Iris pigment epithelial cell (primary cell): ENCODE measurements around the gene EEF1AKMT2.

Source experiments
- DNase-seq: peaks from one replicate; pipeline ENCODE4 v3.0.0-alpha.2; 2011; ENCODE audit warnings: low read depth

The EEF1AKMT2 gene

DNA sequence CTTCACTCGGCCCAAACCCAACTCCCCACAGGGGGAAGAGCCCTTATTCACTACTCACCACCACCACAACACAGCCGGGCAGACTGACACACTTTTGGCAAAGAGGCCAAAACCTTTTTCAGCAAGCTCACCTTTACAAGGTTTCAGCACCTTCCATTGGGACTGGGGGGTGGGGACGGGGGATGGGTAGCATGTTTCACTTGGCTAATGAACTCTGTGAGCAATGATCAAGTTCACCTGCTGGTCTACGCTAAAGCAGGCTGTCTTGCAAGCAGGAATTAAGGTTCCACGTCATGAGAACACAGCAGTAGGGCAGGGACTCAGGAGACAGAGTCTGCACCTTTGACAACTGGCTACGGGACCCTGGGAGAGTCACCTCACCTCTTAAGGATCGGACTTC lies 54.5 kb downstream of the EEF1AKMT2 start:
- no peak for DNase-seq

DNA sequence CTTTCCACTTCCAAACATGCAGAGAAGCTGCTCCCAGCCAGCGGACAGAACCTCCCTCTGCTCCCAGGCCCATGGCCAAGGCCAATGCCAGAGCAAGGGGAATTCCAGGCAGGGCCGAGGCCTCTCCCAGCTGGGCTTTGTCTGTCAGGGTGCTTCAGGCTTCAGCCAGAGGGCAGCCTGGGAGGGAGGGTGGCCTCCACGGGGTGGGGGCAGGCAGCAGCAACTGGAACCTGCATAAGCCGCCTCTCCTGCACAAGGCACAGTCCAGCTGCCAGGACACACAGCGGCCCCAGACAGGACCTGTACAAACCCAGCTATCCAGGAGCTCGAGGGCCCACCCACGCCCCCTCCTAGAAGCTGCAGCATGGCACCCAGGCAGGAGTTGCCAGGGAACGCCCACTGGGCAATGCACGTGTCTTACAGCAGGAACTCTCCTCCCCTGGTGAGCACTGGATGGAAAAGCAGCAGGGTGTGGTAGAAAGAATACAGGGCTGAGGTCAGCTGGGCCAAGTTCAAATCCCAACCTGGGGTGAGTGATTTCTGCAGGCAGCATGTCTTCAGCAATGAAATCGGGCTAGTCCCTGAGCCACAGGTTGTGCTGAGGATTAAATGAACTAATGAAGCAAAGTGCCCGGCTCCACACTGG lies 55.1 kb downstream of the EEF1AKMT2 start:
- DNase-seq = peak; percentile 70

DNA sequence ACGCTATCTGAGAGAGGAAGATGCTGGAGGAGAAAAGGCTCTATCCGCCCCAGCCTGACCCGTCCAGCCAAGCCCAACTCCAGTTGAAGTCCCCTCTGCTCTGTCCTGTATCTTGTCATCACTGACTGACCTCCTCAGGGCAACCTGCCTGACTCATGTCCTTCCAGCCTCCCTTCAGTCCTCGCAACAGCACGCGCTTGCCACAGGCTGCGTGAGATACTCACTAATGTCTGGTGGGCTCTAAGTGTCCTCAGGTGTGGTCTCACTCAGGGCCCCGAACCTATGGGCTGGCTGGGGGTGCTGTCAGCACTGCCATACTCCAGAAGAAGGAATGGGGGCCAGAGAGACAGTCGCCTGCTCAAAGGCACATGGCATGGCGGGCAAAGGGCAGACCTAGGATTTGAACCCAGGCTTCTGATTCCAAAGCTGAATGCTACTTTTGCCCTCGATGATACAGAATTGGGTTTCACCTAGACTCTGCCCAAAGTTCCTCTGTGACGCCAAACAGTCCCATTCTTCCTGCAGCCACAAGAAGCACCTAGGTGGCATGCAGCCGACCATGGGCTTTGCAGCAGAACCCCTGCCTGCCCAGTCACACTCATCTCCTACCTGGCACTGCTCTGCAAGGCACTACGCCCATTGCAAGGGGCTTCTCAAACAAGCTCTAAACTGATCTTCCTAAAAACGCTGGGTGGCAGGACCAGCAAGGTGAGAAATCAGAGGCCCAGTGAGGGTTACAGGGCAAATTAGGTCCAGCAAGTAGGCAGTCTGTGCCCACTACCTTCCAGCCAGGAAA lies 56.0 kb downstream of the EEF1AKMT2 start:
- DNase-seq = no peak

DNA sequence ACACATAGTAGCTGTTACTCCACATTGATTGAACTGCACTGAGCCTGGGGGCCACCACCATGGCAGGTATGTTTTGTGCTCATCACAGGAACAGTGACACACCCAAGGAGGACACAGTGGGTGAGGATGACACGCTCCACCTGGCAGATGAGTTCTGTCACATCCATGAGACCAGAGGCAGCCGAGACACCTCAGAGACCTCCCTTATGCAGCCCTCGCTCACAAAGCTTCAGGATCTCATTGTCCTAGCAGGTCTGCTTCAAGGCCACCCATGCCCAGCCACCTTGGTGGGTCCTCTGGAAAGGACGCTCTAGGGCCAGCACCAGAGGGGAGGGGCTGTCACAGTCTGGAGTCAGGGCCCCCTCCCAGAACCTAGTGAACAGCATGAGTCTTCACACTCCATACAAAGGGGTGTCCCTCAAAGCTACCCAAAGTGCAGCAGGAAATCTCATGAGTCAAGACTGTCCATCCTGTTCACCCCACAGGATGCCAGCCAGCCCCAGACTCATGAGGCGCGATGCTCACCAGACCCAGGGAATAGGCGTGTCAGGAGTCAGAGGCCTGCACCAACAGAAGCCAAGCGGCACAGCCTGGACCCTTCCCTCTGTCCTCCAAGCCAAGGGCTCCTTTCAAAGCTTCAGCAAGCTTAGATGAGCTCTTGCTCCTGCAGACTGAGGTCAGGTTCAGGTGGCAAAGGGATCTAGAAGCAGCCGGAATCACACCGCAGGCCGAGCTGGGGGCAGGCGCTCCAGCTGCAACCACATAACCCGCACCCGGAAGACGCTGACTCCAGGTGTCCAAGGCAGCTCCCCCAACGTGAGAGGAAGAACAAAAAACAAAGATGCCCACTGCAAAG lies 57.1 kb downstream of the EEF1AKMT2 start:
- no peak for DNase-seq

DNA sequence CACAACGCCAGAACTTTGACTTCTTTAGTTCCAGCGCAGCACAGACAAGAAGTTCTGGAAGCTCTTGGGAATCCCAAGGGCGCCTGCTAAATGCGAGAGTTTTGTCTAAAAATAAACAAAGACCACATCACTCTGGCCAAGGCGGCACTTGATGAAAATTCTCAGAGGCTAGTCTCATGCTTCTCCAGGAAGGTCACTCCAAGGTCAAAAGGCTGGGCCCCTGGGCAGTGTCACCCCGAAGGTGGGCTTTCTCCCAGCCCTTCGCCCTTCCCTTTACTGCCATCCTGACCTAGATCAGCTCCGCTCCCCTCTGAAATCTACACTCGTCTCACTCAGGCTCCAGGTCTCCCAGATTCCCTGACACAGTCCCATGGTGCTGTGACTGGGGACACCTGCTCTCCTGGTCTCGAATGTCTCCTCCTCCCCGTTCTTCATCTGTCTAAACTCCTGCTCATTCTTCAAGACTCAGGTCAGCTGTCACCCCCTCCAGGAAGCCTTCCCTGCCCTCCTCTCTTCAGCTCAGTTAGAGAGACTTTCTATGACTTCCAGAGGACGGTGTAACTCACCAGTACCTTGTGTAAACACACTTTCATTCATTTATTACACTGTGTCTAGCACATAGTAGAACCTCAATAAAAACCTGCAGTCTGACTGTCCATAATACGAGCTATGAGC lies 58.0 kb downstream of the EEF1AKMT2 start:
- DNase-seq = no peak

DNA sequence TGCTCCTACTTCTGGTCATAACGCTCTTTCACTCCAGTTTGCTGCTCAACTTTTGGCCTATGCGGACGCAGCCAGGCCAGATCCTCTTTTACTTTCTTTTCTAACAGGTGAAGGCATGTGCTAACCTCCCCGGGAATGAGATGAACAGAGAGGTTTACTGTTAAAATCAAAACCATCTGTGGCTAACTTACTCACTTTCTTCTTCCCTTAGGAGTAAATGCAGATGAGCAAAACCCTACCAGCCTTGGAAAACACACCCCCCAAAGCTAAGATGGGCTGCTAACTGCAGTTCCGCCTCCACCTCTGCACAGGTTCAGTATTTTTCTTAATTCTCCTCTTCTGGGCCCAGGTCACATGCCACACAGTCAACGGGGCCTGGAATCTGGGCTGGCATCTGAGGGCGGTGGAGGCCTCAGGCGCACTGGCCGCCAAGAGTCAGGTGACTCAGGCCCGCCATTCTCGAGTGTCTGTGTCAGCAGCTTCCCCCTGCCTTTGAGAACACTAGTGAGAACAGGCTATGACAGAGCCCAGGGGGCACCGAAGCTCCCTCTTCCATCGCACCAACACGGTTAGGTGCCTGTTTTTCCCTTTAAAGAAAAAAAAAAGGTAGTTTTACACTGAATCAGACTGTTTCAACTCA lies 58.6 kb downstream of the EEF1AKMT2 start:
- peak; percentile 73 for DNase-seq

DNA sequence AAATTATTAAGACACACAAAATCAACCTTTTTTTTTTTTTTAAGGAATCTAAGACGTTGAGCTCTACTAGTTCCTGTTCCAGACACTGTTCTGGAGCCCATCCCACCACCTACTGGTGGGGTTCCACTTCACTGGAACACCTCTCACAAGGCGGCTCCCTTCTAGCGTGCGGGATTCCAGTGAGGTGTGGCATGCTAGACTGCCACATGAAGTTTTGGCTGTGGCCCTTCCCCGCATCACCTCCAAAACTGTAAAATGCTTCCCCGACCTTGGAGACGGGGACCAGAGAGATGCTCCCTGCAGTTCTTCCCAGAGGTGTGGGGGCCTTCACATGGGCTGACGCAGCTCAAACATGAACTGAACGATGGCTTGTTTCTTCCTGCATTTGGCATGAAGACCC lies 60.1 kb downstream of the EEF1AKMT2 start:
- no peak for DNase-seq

DNA sequence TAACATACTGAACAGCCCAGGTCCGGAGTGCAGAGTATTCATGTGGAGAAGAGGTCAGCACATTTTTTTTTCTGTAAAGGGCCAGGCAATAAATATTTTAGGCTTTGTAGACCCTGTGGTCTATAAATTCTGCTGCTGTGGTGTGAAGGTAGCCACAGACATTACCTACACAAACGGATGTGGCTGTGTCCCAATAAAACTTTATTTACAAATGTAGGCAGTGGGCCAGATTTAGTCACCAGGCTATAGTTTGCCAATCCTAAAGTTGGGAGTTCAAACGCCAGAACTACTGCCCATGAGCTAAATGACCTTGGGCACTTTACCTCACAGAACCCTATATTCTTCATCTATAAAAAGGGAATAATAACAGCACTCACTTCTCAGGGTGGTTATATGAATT lies 60.9 kb downstream of the EEF1AKMT2 start:
- DNase-seq = no peak

DNA sequence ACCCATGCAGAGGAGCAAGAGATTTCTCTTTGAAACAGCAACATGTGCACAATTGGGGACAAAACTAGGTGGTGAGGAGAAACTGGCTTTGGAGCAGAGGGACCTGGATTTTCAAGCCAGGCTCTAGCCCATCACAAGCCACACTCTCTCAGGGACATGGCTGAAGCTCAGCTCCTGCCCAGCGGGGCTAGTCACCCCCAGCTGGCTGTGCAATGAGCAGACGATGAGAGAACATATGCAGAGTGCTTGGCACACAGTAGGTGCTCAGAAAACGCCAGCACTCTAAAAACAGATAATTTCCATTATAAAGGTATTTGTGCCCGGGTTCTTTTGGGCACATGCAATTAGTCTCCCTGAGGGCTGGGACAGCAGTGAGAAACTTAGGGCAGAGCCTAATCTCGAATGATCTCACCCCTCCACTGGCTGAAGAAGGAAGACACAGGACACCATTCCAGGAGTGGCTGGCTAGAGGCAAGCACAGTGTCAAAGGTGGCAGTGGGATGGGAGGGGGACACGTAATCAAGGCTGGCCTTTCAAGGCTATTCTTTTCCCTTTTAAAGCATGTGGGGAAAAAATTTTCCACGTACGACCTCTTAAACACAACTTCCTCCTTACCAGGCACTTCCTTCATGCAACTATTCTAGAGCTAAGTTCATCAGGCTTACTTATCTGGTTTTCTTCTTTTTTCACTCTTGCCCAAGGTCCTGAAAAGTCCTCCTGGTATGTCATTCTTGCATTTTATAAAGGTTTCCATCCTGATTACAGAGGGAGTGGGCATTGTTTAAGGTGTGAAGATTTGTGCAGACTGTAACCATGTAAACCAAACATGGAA lies 62.6 kb downstream of the EEF1AKMT2 start:
- DNase-seq = no peak

DNA sequence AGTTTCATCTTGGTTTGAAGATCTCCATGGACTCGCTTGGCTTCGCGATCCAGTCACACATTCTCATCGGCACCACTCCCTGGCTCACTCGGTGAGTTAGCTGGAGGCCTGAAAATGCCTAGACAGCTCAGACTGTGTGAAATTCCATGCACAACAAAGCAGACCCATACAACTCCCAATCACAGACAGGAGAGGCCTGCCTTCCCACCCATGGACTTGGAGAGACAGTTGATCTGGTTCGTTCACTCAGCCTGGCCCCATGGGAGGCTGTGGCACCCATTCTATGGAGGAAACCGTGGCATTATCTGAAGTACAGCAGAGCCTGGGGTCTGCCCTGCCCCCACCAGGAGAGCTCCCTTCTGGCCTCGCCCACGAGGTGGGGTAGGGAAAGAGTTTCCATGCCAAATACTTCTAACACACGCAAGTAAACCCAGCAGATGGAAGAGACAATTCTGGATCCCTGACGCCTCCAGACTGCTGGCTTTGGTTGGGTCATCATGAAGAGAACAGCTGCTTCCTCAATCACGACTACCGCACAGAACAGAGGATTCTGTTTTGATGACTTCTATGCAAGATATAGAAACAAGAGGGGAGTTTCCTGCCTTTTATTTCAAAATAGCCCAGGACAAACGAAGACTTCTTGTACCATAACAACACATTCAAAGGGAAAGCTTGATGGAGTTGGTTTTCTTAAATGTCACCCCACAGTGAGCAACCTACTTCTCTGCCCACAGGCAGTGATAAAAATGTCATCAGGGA lies 63.4 kb downstream of the EEF1AKMT2 start:
- DNase-seq = no peak

DNA sequence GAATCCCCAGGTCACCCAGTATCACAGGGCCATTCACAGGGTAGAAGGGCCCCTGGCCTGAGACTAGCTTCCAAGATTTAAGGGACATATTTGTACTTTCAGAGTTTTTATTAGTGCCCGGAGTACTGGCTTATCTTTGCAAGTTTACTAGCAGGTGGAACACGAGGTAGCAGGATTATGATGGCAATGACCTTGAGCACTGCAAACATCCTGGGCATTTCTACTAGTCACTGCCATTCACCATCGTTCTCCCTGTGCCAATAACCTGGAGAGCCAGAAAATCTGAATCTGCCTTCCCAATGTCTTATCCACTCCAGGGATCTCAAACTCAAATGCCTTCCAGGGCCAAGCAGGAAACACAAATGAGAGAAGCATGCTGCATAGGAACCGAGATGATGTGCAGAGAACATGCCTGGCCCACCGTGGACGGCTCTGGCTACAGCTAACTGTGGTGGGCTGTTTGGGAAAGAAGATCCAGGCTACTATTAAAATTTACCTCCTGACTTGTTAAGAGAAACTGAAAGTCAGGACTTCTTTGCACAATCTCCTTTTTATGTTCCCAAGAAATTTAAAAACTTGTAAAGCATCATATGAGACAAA lies 64.2 kb downstream of the EEF1AKMT2 start:
- DNase-seq = no peak

DNA sequence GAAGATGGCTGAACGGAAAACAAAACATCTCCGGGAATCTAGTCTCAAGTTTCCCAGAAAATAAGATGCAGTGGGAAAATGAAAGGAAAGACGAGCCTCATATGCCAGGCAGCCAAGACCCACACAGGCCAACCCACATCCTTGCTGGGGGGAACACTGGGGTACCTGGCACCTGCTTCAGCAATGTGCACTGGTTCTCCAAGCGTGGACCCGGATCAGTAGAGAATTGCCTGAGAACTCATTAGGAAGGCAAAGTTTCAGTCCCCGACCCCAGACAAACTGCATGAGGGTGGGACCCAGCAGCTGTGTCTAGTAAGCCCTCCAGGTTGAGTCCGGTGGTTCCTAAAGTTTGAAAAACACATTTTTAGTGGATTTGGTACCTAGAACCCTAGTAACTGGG lies 65.9 kb downstream of the EEF1AKMT2 start:
- DNase-seq = no peak

DNA sequence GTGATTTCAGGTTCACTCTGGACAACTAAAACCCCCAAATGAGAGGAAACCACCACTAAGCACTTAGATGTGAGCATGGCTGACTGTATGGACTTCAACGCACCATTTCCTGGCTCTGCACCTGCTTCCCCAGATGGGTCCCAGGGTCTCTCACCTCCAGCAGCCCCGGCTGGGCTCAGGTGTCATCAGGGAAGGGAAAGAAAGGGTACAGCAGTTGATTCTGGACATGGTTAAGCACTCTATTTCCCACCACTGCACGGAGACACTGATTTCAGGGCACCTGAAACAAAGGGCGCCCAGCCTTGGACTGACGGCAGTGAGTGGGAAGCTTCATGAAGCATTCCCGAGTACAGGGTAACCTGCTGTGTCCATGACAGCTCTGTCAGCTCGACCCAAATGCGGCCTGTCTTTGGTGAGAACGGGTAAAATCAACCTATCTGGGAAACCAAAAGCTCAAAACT lies 66.5 kb downstream of the EEF1AKMT2 start:
- no peak for DNase-seq

DNA sequence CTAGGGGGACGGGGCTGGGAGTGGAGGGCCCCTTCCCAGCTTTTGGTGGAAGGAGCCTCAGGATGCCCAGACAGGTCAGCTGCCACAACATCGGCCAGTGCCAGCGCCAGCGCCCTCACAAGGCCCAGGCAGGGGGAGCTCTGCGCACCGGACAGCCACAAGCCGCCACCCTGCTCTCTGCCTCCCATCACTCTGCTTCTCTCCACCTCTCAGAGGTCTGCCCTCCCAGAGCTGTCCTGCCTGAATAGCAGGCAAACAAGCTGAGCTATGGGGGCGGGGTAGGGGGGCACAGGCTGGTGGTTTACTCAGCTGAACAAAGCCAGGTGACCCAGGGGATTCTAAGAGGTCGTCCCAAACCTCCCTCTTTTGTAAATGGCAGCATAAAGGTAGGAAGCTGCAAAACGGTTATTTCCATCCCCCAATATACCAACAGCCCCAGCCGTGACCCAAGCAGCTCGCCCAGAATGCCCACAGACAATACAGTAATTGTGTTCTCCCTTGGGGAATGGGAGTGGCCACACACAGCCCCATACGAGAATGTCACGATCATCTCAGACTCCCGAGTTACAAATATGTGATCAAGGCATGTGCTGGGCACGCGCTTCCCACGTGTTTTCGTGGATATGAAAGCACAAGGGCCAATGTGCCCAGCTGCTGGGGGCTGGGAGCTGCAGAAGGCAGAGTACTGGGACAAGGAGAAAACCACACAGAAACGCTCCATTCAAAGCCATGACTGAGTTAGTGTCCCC lies 67.2 kb downstream of the EEF1AKMT2 start:
- DNase-seq = no peak

DNA sequence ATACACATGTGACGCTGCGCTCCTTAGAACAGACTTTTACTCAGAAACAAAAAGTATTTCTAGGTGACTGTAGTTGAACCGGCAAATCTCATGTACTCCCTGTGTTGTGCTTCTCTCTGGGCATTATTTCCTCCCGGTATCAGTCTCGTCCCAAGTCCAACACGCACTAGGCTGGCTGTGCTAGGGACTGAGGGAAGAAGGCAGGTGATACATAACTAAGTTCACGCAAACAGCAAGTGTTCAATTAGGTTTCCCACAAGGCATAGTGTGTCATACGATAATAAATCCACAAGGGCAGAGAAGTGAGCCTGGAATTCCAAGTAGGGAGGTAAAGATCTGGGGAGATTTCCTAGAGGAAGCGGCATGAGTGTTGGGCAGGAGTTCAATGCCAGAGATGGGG lies 67.9 kb downstream of the EEF1AKMT2 start:
- DNase-seq = no peak

DNA sequence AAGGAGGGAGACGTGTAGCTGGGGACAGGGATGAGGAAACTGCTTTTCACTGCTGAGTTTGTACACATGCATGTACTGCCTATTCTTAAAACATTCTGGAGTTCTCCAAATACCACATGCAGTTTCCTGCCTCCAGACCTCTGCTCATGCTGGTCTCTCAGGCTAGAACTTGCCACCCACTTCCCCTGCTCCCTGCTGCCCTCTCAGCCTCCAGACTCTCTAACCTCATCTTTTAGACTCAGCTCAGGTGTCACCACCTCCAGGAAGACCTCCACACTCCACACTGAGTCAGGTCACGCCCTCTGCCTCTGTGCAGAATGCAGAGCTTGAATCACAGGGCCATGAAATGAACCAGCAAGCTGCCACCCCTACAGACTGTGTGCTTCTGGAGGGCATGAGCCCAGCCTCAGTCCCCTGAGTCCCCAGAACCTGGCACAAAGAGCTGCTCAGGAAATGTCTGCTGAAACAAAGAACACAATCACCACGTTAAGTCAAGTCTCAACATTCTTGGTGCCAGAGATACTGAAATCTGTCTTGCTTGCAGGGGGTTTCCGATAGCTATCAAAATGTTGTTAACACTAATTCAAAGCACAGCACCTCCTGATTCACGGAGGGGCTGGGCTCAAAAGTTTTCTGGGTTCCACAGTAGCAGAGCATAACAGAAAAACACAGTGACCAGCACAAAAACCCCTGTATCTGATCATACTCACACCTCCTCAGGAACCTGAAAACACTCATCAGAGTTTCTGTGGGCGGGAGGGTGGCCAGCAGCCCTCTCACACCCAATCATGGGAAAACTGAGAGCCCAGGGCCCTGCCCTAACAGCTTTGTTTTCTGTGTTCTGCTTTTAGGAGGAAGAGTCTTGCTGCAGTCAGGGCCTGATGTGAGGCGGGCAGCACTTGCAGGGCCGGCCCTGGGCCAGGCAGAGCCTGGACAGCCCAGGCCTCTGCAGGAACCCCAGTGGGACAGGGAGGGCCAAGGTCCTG lies 68.6 kb downstream of the EEF1AKMT2 start:
- DNase-seq = no peak

DNA sequence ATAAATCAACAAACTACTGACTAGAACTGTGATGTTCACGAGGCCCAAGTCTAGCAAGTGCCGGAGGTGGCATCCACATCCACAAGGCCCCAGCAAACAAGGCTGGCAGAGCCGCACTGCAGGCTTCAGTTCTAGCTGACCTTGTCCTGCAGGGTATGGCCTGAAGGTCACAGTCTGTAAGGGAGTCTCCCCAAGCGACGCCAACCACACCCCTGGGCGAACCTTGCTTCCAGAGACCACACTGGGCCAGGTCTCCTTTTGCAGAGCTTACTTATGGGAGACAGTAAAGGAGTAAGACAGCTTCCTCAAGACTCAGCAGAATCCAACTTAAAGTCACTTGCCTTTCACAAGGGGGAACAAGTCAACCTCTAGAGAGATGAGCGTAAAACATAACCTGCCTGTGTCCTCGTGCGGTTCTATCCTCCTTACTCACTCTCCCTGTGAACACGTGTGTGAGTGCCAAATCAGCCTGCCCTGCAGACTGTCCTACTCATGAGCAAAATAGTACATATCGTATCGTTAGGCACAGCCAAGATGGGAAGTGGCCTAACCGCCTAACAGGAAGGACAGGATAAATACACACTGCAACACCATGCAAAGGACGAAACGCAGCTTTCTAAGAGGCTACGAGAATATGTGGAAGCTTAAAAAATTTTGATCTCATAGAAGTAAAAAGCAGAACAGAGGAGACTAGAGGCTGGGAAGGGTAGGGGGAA lies 70.2 kb downstream of the EEF1AKMT2 start:
- DNase-seq = peak; percentile 77
